IMR-90 (cell line): ENCODE data around the gene UBE2L3.

Experiments
- BHLHE40 ChIP-seq: fragments of 150-350 bp; IDR thresholded peaks from 2 replicates; pipeline ENCODE4 v1.6.1; 2016; ENCODE audit warnings: mild to moderate bottlenecking, low read depth, low read length
- CEBPB ChIP-seq: IDR thresholded peaks from 2 replicates; pipeline ENCODE4 v1.6.1; 2012; ENCODE audit warnings: low read depth, low read length, improper control_type of control experiment
- ELK1 ChIP-seq: fragments of 150-350 bp; IDR thresholded peaks from 2 replicates; pipeline ENCODE4 v1.6.1; 2016; ENCODE audit warnings: low read depth, mild to moderate bottlenecking, low read length, moderate library complexity, borderline replicate concordance
- MAFK ChIP-seq: IDR thresholded peaks from 2 replicates; pipeline ENCODE4 v1.6.1; 2012; ENCODE audit warnings: low read depth, low read length, improper control_type of control experiment
- MAZ ChIP-seq: IDR thresholded peaks from 2 replicates; pipeline ENCODE4 v1.6.1; 2012; ENCODE audit warnings: low read depth, mild to moderate bottlenecking, low read length, improper control_type of control experiment, moderate library complexity, borderline replicate concordance
- MXI1 ChIP-seq: IDR thresholded peaks from 2 replicates; pipeline ENCODE4 v1.6.1; 2012; ENCODE audit warnings: low read depth, mild to moderate bottlenecking, low read length, moderate library complexity, borderline replicate concordance
- POLR2A ChIP-seq: IDR thresholded peaks from 2 replicates; pipeline ENCODE4 v1.6.1; 2012; ENCODE audit warnings: mild to moderate bottlenecking, low read depth, low read length
- RAD21 ChIP-seq: IDR thresholded peaks from 2 replicates; pipeline ENCODE4 v1.6.1; 2012; ENCODE audit warnings: low read length, improper control_type of control experiment
- SMC3 ChIP-seq: fragments of 150-350 bp; IDR thresholded peaks from 2 replicates; pipeline ENCODE4 v1.6.1; 2016; ENCODE audit warnings: low read depth, mild to moderate bottlenecking, antibody characterized with exemption, low read length, moderate library complexity
- TF ChIP-seq, protein P1 (sequence below): conservative IDR thresholded peaks from 2 replicates; pipeline ENCODE4 v1.5.1; 2012; ENCODE audit warnings: mild to moderate bottlenecking, low read depth, low read length, improper control_type of control experiment
- TF ChIP-seq, protein P2 (sequence below): fragments of 150-350 bp; IDR thresholded peaks from 2 replicates; pipeline ENCODE4 v1.6.1; 2017; ENCODE audit warnings: mild to moderate bottlenecking, antibody characterized with exemption, low read length, low read depth

GRCh38 chr22:21579474-21579851 is 11.9 kb downstream of the UBE2L3 start:
- TF ChIP-seq, protein P1, sequence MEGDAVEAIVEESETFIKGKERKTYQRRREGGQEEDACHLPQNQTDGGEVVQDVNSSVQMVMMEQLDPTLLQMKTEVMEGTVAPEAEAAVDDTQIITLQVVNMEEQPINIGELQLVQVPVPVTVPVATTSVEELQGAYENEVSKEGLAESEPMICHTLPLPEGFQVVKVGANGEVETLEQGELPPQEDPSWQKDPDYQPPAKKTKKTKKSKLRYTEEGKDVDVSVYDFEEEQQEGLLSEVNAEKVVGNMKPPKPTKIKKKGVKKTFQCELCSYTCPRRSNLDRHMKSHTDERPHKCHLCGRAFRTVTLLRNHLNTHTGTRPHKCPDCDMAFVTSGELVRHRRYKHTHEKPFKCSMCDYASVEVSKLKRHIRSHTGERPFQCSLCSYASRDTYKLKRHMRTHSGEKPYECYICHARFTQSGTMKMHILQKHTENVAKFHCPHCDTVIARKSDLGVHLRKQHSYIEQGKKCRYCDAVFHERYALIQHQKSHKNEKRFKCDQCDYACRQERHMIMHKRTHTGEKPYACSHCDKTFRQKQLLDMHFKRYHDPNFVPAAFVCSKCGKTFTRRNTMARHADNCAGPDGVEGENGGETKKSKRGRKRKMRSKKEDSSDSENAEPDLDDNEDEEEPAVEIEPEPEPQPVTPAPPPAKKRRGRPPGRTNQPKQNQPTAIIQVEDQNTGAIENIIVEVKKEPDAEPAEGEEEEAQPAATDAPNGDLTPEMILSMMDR: no peak
- TF ChIP-seq POLR2A (no peak), CEBPB (no peak), MXI1 (no peak), MAFK (no peak), MAZ (no peak), ELK1 (no peak), RAD21 (no peak), BHLHE40 (no peak), SMC3 (no peak)
- TF ChIP-seq, protein P2, sequence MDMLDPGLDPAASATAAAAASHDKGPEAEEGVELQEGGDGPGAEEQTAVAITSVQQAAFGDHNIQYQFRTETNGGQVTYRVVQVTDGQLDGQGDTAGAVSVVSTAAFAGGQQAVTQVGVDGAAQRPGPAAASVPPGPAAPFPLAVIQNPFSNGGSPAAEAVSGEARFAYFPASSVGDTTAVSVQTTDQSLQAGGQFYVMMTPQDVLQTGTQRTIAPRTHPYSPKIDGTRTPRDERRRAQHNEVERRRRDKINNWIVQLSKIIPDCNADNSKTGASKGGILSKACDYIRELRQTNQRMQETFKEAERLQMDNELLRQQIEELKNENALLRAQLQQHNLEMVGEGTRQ: no peak
